ENCODE results near the gene SLC25A28.

GRCh38 chr10:99647601-99648151, 27.4 kb upstream of the SLC25A28 start:
- TF ChIP-seq CTCF (IDR thresholded peaks at IDR 0.05): no peak
- TF ChIP-seq POLR2A (IDR thresholded peaks at IDR 0.05): no peak

Measured in testis (tissue), 2 donors.